Ovary (tissue), 9 donors: ENCODE results near the gene TMF1. TPM values are rescaled to one million over a fixed set of nuclear protein-coding genes. Genes with fewer than 3 reads are reported as not detected.

Experiments used
- DNase-seq, 5 donors: peaks; one replicate each; pipeline ENCODE4 v3.0.0-alpha.2; 2019 to 2020
- H3K27ac ChIP-seq, 2 donors: fragments of 200-600 bp; one replicate each; pipeline versions ENCODE4 v1.5.1 to v1.8.0; 2019 to 2022
- H3K27me3 ChIP-seq: fragments of 200-600 bp; one replicate; pipeline ENCODE4 v1.8.0; 2022
- H3K36me3 ChIP-seq: fragments of 200-600 bp; sonication (generic); one replicate; pipeline ENCODE4 v1.5.1; 2019
- H3K4me1 ChIP-seq: one replicate; pipeline ENCODE4 v1.8.1; 2013; ENCODE audit warnings: mild to moderate bottlenecking, moderate library complexity; ENCODE audit not compliant: insufficient read depth
- H3K4me3 ChIP-seq: fragments of 200-600 bp; sonication (generic); one replicate; pipeline ENCODE4 v1.5.1; 2017
- H3K9me3 ChIP-seq, 2 donors: fragments of 200-600 bp in 1 of 2; sonication (generic) in 1 of 2; one replicate each; pipeline versions ENCODE4 v1.5.1 to v1.8.1; 2013 to 2019; ENCODE audit warnings: mild to moderate bottlenecking in 1 of 2, moderate library complexity in 1 of 2
- CTCF ChIP-seq, 3 donors: fragments of 450-650 bp in 2 of 3; fragments of 200-600 bp in 1 of 3; IDR thresholded peaks; one replicate each; pipeline versions ENCODE4 v1.5.1 to v1.8.0; 2016 to 2022; ENCODE audit warnings: antibody characterized with exemption in 3 of 3, mild to moderate bottlenecking in 1 of 3
- EP300 ChIP-seq: sonication (generic); formaldehyde crosslinking; IDR thresholded peaks from one replicate; pipeline ENCODE4 v1.6.1; 2017; ENCODE audit warnings: antibody characterized with exemption
- POLR2A ChIP-seq: fragments of 450-650 bp; IDR thresholded peaks from one replicate; pipeline ENCODE4 v1.6.1; 2017; ENCODE audit warnings: antibody characterized with exemption, mild to moderate bottlenecking, moderate library complexity
- WGBS, 3 donors: extraction: QIAGEN DNeasy Blood & Tissue Kit in 1 of 3; methylation state at CpG; one replicate each; pipeline versions ENCODE4 v1.1.5 to v1.1.7; 2013 to 2017; 5-methylcytosine and 5-hydroxymethylcytosine counted together
- intact Hi-C, 4 donors: fragments of 100-400 bp; cut with DNase I; formaldehyde crosslinking; loops; one replicate each; pipeline versions ENCODE4 v1.11.0 to v1.15.1; 2022 to 2023
- polyA plus RNA-seq, 2 donors: library from polyadenylated mRNA; stranded (reverse); fragments of 200-250 nt in 1 of 2; fragments of 350-450 nt in 1 of 2; fragmentation: Illumina TruSeq in 1 of 2; extraction: RNeasy Lipid Tissue Mini Kit (QIAGEN cat#74804) in 1 of 2; gene quantifications; one replicate each; pipeline ENCODE4 v1.2.3, GENCODE V29; 2013 to 2014
- total RNA-seq, 7 donors: library from RNA; depleted of rRNA in 2 of 7; stranded (reverse); fragments of >200 nt in 2 of 7; fragmentation: NEBNext Ultra II Directional in 3 of 7; extraction: Animal tissue kit (Norgen Biotek cat#: 25700) in 3 of 7; gene quantifications; one replicate each; pipeline versions ENCODE4 v1.1.0 to v1.2.4, GENCODE V29; 2016 to 2023
- donor health status: DM: no; HTN: no; CAD: no; lungs with moderate emphysema.
- donor health status: DM: no; HTN: no; CAD: no.
- donor health status: Bipolar disorder and iron deficiency.
- donor health status: DM: yes; HTN: yes; CAD: no.
- donor health status: DM: no; HTN: no; CAD: no.
- donor health status: DM: yes; HTN: yes; CAD: no.

The TMF1 gene
- total and polyA plus RNA-seq, 9 donors, result 10.7 to 36.4 (median 28.3) TPM

- Histone ChIP-seq H3K27ac (no peak overlapping the region), H3K36me3 (no peaks in the 10 kb centered on the region), H3K27me3 (no peaks in the 10 kb centered on the region), H3K4me3 (no peak overlapping the region), H3K9me3 (no peaks in the 10 kb centered on the region), H3K4me1 (no peaks in the 10 kb centered on the region)
- WGBS, 3 donors, result 84 to 89% (median 87%) methylated on average over 7 of the region's 7 CpGs
- TF ChIP-seq CTCF (IDR thresholded peaks at IDR 0.05) (no peak), EP300 (no peak), POLR2A (no peak)
- no peak for DNase-seq
- intact Hi-C loops, result no loop called here
These were observed 18.7 kb downstream of the TMF1 start for GRCh38 chr3:69033470-69033869.

DNA sequence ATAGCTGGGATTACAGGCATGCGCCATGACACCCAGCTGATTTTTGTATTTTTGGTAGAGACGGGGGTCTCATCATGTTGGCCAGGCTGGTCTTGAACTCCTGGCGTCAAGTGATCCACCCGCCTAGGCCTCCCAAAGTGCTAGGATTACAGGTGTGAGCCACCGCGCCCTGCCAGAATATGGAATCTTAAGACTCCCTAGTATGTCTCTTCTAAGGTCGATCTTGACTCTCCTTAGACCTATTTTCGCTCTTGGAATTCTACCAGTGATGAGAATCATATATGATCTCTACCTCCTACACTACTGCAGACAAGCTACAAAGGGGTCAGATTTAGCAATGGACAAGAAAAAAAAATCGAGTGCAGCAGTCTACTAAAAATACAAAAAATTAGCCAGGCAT is 19.4 kb downstream of the TMF1 start:
- WGBS, 3 donors, result 94 to 95% (median 94%) methylated on average over 9 of the region's 9 CpGs
- no peaks in the 10 kb centered on the region for H3K4me1 ChIP-seq
- H3K4me3 ChIP-seq, result no peak overlapping the region
- H3K9me3 ChIP-seq, result no peaks in the 10 kb centered on the region
- H3K27me3 ChIP-seq, result no peaks in the 10 kb centered on the region
- no peak overlapping the region for H3K27ac ChIP-seq
- intact Hi-C loops, result no loop called here
- TF ChIP-seq EP300, result no peak
- no peak for TF ChIP-seq POLR2A
- TF ChIP-seq CTCF (IDR thresholded peaks at IDR 0.05), result no peak
- DNase-seq, result no peak
- H3K36me3 ChIP-seq, result no peaks in the 10 kb centered on the region

- DNase-seq, result no peak
- no peaks in the 10 kb centered on the region for H3K4me1 ChIP-seq
- TF ChIP-seq EP300, result no peak
- TF ChIP-seq POLR2A, result no peak
- intact Hi-C loops, result no loop called here
- 91 to 96% (median 95%) methylated on average over 2 of the region's 2 CpGs for WGBS, 3 donors
- no peaks in the 10 kb centered on the region for H3K27me3 ChIP-seq
- H3K4me3 ChIP-seq, result no peak overlapping the region
- H3K27ac ChIP-seq, result no peak overlapping the region
- H3K36me3 ChIP-seq, result no peaks in the 10 kb centered on the region
- H3K9me3 ChIP-seq, result no peaks in the 10 kb centered on the region
These were observed 20.0 kb downstream of the TMF1 start for GRCh38 chr3:69032142-69032541.

- intact Hi-C loops, result no loop called here
- no peaks in the 10 kb centered on the region for H3K4me1 ChIP-seq
- TF ChIP-seq POLR2A (no peak), EP300 (no peak), CTCF (IDR thresholded peaks at IDR 0.05) (no peak)
- no peaks in the 10 kb centered on the region for H3K9me3 ChIP-seq
- H3K36me3 ChIP-seq, result no peaks in the 10 kb centered on the region
- WGBS, 3 donors, result 81 to 83% (median 82%) methylated on average over 1 of the region's 1 CpG
- H3K4me3 ChIP-seq, result no peak overlapping the region
- no peak for DNase-seq
- no peaks in the 10 kb centered on the region for H3K27me3 ChIP-seq
- H3K27ac ChIP-seq, result no peak overlapping the region
These were observed 20.5 kb downstream of the TMF1 start for GRCh38 chr3:69031635-69032034.

GRCh38 chr3:69020857-69021256 is 31.3 kb downstream of the TMF1 start:
- no peak for DNase-seq
- H3K27me3 ChIP-seq, result no peaks in the 10 kb centered on the region
- 74 to 77% (median 75%) methylated on average over 4 of the region's 4 CpGs for WGBS, 3 donors
- no peaks in the 10 kb centered on the region for H3K9me3 ChIP-seq
- H3K36me3 ChIP-seq, result no peaks in the 10 kb centered on the region
- no peak overlapping the region for H3K4me3 ChIP-seq
- intact Hi-C loops, result no loop called here
- H3K27ac ChIP-seq, result no peak overlapping the region
- H3K4me1 ChIP-seq, result no peaks in the 10 kb centered on the region
- TF ChIP-seq CTCF (IDR thresholded peaks at IDR 0.05), result no peak
- no peak for TF ChIP-seq POLR2A
- TF ChIP-seq EP300, result no peak
